LNCAP (cell line): Measurements from ENCODE around the gene SMIM24.

ENCODE experiments used
- TF ChIP-seq, protein P1 (sequence below): fragments of 450-650 bp; IDR thresholded peaks from 2 replicates; pipeline ENCODE4 v1.5.1; 2017; ENCODE audit warnings: mild to moderate bottlenecking

The SMIM24 gene

DNA sequence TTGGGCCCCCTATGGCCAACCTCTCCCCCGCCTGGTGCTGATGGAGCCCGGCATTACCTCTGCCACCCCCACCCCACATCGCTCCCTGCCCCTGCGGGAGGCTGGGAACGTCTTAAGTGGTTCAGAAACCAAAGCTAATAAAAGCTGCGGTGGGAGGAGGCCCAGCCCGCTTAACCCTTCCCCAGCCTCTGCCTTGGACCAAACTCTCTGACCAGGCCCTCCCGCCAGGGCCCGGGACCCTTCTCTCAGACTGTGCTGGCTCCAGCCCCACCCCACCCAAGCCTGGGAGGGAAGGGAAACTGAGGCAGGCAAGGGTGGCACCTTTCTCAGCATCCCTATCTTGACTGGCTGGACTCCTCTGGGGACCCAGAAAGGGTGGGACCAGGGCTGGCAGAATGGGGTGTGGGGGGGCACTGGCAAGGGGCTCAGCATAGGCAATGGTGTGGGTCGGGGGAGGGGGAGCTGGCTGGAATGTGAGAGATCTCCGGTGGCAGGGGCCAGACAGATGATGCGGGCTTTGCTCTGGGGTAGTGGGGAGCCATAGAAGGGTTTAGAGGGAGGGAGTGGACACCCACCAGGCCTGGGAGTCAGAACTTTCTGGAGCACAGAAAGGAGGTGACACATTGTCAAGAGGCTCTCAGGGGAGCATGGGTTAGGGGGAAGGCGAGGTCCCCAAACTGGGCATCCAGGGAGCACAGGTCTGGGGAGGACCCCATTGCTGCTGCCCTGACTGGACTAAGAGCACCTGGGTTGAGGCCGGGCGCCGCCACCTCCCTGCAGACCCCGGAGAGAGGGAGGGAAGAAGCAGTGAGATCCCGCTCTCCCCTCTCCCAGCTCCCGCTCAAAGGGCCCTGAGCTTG is 21.9 kb downstream of the SMIM24 start:
- TF ChIP-seq, protein P1, sequence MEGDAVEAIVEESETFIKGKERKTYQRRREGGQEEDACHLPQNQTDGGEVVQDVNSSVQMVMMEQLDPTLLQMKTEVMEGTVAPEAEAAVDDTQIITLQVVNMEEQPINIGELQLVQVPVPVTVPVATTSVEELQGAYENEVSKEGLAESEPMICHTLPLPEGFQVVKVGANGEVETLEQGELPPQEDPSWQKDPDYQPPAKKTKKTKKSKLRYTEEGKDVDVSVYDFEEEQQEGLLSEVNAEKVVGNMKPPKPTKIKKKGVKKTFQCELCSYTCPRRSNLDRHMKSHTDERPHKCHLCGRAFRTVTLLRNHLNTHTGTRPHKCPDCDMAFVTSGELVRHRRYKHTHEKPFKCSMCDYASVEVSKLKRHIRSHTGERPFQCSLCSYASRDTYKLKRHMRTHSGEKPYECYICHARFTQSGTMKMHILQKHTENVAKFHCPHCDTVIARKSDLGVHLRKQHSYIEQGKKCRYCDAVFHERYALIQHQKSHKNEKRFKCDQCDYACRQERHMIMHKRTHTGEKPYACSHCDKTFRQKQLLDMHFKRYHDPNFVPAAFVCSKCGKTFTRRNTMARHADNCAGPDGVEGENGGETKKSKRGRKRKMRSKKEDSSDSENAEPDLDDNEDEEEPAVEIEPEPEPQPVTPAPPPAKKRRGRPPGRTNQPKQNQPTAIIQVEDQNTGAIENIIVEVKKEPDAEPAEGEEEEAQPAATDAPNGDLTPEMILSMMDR: no peak

DNA sequence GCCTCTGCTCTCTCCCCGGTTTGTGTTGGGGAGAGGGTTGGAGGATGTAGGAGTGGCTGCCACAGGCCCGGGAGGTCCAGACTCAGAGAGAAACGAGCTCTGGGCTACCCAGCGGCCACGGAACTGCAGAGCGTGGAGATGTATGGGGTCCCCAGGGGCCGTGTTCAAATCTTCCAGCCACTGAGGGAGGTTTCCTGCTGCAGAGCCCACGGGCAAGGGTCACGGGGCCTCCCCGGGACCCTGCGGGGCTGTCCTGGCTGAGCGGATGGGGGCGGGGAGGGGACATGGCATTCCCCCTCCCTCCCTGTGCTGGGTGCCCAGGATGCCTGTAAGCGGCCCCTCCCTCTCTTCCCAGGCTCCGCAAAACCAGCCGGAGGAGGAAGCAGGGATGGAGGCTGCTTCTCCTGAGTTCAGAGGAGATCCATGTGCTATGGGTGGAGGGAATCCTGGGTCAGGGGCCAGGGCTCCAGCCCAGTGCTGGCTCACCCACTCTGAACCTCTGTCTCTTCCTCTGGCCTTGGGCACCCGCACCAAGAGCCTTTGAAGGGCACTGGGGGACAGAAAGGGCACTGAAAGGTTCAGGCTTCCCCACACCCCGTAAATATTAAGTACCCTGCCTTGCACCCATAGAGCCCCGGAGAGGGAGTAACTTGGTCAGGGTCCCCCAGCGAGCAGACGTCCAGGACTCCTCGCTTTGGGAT is 22.6 kb downstream of the SMIM24 start:
- TF ChIP-seq, protein P1: no peak

DNA sequence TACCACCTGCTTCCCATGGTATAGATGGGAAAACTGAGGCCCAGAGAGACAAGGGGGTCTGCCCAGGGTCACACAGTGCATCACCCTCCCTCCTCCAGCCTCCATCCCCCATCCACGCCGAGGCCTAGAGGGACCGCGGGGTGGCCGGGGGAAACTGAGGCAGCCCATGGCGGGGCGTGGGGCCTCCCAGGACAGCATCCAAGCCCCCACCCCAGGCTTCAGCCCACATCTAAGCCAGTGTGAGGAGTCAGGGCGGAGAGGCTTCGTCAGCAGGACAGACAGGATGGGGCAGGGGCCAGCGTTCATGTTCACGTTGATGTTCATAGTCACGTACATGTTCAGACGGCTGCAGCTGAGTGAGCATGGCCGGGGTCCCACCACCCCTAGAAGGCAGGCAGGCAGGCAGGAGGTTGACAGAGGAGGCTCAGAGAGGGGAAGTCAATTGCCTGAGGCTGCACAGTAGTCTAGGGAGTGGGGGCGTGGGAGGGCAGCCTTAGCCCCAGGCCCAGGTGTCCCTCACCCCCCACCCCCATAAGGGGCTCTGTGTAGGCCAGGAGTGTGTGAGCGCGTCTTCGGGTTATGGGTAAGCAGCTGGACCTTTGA is 23.3 kb downstream of the SMIM24 start:
- TF ChIP-seq, protein P1: no peak

DNA sequence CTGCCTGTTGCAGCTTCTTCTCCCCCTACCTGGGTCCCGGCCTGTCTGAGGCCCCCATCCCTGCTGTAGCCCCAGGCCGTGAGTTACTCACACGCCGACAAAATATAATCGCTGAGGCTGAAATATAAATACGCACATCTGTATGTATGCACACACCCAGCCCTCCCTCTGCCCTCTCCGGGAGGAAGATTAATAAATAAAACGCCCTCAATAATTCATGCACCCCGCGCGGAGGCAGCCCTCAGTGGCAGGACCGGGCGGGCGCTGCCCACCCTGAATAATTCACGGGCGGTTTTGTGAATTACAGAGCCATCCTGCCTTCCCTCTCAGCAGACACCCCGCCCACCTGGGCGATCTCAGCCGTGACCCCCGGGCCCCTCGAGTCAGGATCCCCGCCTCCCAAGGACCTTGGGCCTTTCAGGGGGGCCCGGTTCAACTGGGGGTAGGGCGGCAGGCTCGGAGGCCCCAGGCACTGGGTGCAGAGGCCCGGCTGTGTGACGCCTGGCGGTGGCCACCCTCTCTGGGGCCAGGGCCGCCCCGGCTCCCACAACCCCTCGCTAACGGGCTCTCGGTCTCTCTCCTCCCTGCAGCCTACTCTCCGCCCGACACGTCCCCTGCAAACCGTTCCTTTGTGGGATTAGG is 24.2 kb downstream of the SMIM24 start:
- TF ChIP-seq, protein P1: no peak

DNA sequence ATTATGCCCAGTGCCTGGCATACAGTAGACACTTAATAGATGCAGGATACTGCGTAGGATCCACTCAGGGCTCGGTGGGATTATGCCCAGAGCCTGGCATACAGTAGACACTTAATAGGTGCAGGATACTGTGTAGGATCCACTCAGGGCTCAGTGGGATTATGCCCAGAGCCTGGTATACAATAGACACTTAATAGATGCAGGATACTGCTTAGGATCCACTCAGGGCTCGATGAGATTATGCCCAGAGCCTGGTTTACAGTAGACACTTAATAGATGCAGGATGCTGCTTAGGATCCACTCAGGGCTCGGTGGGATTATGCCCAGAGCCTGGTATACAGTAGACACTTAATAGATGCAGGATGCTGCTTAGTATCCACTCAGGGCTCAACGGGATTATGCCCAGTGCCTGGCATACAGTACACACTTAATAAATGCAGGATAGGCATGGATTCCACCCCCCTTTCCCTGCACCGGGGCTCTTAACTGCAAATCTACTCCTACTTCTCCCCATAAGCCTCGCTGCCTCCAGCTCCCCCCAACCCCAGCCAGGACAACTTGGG is 24.9 kb downstream of the SMIM24 start:
- TF ChIP-seq, protein P1: no peak

DNA sequence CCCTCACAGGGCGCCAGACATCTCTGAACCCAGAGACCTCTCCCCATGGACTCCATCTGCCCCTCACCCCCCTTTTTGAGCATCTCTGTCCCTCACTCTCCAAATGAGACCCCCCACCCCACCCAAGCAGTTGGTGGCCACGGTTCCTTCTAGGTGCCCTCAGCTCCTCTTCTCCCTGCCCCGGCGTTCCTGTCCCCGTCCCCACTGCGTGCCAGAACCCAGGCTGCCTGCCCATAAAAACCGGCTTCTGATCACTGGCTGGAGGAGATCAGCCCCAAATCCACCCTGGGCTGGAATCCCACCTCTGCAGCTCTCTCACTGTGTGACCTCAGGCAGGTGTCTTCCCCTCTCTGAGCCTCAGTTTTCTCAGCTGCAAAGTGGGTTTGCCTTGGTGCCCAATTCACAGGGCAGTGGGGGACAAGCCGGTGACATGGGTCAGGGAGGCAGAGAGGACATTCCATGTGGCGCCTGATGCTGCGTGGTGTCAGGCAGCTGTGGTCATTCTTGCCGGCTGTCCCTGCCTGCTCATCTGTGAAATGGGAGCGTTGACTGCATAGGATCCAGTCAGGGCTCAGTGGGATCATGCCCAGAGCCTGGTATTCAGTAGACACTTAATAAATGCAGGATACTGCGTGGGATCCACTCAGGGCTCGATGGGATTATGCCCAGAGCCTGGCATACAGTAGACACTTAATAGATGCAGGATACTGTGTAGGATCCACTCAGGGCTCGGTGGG is 25.5 kb downstream of the SMIM24 start:
- TF ChIP-seq, protein P1: no peak
